Activated CD4-positive, alpha-beta T cell treated with anti-CD3 and anti-CD28 coated beads for 1 hour (primary cell): ENCODE results near the gene ELF2.
A peak's percentile ranks its signal among the peaks of the same experiment; 100 is the strongest.
"Not testable (repeated sequence)": the region's sequence is repeated elsewhere in the genome, so short reads cannot be mapped to it uniquely, and the experiment has no call there.

Source experiments
- DNase-seq: peaks from one replicate; pipeline ENCODE4 v3.0.0-alpha.2; 2020

Gene ELF2

GRCh38 chr4:139177869-139178619 is 1.0 kb upstream of the ELF2 start:
- DNase-seq: peak; percentile 87

- peak; percentile 43 for DNase-seq
These were observed 543 bp downstream of the ELF2 start for GRCh38 chr4:139176302-139177048.

GRCh38 chr4:139175646-139176301 is 1.2 kb downstream of the ELF2 start:
- DNase-seq: no peak

GRCh38 chr4:139171876-139172691 is 4.9 kb downstream of the ELF2 start:
- DNase-seq: no peak

GRCh38 chr4:139170932-139171331 is 6.1 kb downstream of the ELF2 start:
- DNase-seq: no peak

- DNase-seq: no peak
These were observed 9.1 kb downstream of the ELF2 start for GRCh38 chr4:139167774-139168444.

GRCh38 chr4:139164731-139165130 is 12.3 kb downstream of the ELF2 start:
- DNase-seq: no peak

- no peak for DNase-seq
These were observed 13.2 kb downstream of the ELF2 start for GRCh38 chr4:139163806-139164206.

- not testable (repeated sequence) for DNase-seq
These were observed 19.0 kb downstream of the ELF2 start for GRCh38 chr4:139157977-139158376.

- no peak for DNase-seq
These were observed 22.0 kb downstream of the ELF2 start for GRCh38 chr4:139154952-139155557.

GRCh38 chr4:139154538-139154937 is 22.5 kb downstream of the ELF2 start:
- no peak for DNase-seq

GRCh38 chr4:139154134-139154421 is 22.9 kb downstream of the ELF2 start:
- no peak for DNase-seq

- DNase-seq: no peak
These were observed 23.4 kb downstream of the ELF2 start for GRCh38 chr4:139153411-139154133.

- DNase-seq: no peak
These were observed 24.8 kb downstream of the ELF2 start for GRCh38 chr4:139152249-139152648.

- no peak for DNase-seq
These were observed 29.9 kb downstream of the ELF2 start for GRCh38 chr4:139146926-139147629.

- no peak for DNase-seq
These were observed 31.5 kb downstream of the ELF2 start for GRCh38 chr4:139145552-139145932.

GRCh38 chr4:139144911-139145551 is 32.0 kb downstream of the ELF2 start:
- DNase-seq: no peak

- DNase-seq: no peak
These were observed 32.7 kb downstream of the ELF2 start for GRCh38 chr4:139144161-139144859.

GRCh38 chr4:139142980-139143379 is 34.0 kb downstream of the ELF2 start:
- DNase-seq: no peak

- no peak for DNase-seq
These were observed 34.9 kb downstream of the ELF2 start for GRCh38 chr4:139142087-139142486.
